Dedifferentiated amniotic fluid mesenchymal stem cell (primary cell): ENCODE data around the gene SHC2.
"Not testable (repeated sequence)": the region's sequence is repeated elsewhere in the genome, so short reads cannot be mapped to it uniquely, and the experiment has no call there.

Experiments
- DNase-seq: peaks from one replicate; pipeline ENCODE4 v3.0.0-alpha.2; 2016; ENCODE audit errors: extremely low spot score

SHC2 gene

GRCh38 chr19:426725-427445, 33.9 kb downstream of the SHC2 start:
- no peak for DNase-seq

DNA sequence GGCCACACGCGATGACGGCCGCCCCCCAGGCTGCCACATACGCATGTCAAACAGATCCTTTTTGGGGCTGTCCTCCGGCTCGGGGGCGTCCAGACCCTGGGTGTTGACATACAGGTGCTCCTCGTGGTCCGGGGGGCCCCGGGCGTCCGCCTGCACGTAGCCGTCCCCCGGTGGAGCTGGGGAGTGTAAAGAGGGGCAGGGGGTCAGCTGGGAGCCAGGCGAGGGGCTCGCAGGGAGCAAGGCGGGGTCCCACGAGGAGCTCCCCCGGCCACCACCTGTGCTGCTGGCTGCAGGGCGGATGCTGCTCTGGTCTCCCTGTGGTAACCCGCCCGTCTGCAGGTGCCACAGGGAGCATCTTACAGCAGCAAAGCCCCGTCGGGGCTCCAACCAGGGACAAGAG, 35.8 kb downstream of the SHC2 start:
- DNase-seq: no peak

DNA sequence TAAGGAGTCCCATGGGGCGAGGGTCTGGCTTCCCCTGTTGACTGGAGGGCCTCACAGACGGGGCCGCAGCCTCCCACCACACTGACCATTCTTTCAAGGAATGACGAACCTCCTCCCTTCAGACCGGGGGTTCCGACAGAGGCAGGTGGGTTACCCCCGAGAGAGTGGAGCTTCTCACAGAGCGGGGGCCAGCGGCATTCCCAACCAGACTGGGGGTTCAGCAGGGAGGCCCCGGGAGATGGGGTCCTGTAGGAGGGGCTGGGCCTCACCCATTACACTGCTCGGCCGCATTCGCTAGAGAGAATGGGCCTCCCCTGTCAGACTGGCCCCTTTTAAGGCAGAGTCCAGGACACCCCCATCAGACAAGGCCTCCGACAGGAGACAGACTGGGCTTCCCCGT, 36.3 kb downstream of the SHC2 start:
- DNase-seq: no peak

- DNase-seq: no peak
Measured at GRCh38 chr19:423691-424466, 37.0 kb downstream of the SHC2 start.

- not testable (repeated sequence) for DNase-seq
Measured at GRCh38 chr19:422917-423226, 38.0 kb downstream of the SHC2 start.

DNA sequence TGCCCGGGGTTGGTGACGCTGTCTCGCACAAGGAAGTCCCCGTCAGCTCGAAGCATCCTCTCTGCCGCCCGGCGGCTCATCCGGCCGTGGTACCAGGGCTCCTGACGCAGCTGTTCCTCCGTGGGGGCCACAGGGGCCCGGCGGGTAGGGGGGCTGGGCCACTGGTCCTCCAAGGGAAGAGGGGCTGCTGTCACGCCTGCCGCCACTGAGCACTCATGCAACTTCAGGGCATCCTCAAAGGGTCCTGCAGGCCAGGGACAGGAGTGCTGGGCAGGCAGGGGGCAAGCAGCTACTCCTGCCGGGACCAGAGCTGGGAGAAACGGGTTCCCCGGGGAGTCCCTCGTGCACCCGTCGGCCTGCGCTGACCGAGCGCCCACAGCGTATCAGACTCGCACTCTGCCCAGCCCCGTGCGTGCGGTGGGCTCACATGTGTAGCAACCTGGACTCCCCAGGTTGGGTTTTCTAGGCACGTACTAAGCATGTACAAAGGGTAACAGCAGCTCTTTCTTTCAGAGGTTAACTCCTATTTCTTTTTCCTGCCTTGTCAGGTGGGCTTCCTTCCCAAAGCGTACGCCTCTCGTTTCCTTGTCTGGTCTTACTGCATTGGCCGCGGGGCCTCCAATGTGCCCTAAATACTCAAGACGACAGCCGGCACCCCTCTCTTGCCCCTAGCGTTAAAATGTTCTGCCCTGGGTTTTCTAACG, 38.5 kb downstream of the SHC2 start:
- DNase-seq: no peak

DNA sequence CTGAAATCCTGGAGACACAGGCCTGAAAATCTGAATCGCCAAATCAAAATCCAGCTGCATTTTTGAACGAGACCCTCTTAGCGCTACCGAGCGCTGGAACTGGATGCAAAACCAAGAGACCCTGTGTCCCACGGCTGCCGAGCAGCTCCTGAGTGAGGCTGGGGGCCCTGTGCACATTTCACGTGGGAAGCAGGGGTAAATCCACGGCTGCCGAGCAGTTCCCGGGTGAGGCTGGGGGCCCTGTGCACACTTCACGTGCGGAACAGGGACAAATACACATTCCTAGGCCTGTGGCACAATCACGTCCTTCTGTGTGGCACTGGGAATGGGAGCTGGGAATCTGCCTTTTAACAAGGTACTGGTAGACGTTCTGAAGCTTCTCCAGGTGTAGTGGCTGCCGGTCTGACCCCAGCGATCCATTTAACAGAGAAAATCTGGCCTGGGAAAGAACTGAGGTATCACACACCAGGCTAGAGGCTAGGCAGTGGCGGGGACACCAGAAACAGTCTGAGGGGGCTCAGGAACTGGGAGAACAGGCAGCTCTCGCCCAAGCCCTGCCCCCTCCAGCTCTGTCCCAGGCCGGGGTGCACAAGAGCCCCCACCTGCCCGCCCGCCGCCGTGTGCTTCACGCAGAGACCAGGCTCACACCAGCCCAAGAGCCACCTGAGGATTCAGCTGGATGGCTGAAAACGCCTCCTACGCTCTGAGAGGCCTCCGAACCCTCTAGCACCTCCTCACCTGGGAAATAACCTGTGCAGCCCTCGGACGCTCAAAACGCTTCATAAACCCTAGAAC, 40.9 kb downstream of the SHC2 start:
- DNase-seq: no peak

GRCh38 chr19:418761-419671, 41.8 kb downstream of the SHC2 start:
- no peak for DNase-seq

DNA sequence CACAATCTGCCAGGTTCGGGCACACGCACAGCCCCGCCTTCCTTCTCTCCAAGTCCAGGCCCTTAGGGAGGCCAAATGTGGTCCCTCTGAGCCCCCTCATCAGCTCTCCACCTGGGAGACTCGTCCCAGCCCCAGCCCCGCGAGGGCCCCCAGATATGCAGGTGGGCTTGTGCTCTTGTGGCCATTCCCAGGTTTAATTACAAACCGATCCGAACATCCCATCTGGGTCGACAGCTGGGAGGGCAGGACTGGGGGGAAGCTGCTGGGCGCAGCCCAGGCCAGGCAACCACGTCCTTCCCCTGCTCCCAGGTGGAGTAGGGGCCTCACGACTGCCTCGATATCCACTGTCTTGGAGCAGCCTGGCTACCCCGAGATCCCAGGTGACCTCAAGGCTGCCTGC, 44.4 kb downstream of the SHC2 start:
- DNase-seq: no peak

GRCh38 chr19:415292-415691, 45.5 kb downstream of the SHC2 start:
- DNase-seq: no peak

GRCh38 chr19:413756-414420, 46.9 kb downstream of the SHC2 start:
- DNase-seq: no peak

DNA sequence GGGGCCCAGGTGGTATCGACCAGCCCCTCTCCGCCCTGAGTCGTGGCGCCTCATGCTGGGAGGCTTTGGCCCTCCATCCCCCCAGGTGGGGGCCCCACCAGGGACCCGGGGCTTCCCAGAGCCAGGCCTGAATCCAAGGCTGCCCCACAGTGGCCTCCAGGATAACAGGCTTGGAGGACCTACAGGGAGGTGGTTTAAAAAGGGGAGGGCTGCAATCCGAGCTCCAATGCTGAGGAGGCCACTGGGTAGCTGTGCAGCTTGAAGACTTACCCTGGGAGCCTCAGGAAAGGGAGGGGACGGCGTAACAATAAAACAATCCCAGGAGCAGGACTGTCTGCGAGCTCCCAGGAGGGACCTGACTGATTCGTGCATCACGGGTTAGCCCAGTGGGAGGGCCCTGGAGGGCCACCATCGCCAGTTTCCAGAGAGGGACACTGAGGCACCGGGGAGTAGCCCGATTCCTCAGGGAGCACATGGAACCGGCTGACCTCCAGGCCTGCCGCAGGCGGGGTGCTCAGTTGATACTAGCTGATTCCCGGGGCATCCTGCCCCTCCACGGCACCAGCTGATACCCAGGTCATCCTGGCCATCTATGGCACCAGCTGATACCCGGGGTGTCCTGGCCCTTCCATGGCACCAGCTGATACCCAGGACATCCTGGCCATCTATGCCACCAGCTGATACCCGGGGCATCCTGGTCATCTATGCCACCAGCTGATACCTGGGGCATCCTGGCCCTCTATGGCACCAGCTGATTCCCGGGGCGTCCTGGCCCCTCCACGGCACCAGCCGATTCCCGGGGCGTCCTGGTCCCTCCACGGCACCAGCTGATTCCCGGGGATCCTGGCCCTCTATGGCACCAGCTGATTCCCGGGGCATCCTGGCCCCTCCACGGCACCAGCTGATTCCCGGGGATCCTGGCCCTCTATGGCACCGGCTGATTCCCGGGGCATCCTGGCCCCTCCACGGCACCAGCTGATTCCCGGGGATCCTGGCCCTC, 48.2 kb downstream of the SHC2 start:
- DNase-seq: no peak

DNA sequence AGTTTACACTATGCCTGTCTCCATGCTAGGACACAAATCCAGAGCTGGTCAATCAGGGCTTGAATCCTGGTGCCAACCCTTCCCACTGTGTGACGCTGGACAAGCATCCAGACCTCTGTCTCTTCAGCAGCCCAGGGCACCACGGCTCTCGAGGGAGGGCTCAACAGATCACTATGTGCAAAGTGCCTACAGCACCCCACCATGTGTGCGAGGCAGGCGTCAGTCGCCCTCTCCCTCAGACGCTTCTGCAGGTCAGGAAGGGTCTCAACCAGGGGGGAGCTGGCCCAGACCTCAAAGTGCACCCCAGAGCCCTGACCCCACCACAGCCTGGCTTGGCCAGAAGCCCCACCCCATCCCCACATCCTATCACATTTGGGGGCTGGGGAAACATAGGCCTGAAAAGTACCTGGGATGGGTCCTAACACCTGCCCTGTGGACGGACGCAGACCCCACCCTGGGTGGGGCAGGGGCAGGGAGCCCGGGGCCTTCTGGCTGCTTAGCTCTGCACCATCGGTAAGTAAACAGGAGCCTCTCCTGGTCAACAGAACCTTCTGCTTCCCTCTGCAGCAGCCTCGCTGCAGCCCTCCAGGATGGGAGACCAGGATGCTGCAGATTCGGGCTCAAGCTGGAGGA, 49.0 kb downstream of the SHC2 start:
- no peak for DNase-seq

DNA sequence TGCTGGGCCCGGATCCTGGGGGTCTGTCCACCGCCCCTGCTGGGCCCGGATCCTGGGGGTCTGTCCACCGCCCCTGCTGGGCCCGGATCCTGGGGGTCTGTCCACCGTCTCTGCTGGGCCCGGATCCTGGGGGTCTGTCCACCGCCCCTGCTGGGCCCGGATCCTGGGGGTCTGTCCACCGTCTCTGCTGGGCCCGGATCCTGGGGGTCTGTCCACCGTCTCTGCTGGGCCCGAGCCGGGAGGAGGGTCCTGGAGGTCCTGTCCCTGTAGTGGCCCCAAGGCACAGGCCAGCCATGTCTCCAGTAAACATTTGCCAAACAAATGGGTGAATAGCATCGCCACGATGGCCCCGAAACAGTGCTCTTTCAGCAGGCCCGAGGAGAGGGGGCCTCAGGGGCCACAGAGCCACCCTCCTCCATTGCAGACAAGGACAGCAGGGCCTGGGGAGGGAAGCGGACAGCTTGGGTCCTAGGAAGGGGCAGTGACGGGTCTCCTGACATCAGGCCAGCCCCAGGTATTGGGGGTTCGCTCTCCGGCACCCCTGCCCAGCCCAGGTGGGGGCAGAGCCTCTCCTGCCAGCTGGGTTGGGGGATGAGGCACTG, 49.6 kb downstream of the SHC2 start:
- DNase-seq: not testable (repeated sequence)

GRCh38 chr19:410243-410781, 50.5 kb downstream of the SHC2 start:
- no peak for DNase-seq

- no peak for DNase-seq
Measured at GRCh38 chr19:409516-410242, 51.2 kb downstream of the SHC2 start.

DNA sequence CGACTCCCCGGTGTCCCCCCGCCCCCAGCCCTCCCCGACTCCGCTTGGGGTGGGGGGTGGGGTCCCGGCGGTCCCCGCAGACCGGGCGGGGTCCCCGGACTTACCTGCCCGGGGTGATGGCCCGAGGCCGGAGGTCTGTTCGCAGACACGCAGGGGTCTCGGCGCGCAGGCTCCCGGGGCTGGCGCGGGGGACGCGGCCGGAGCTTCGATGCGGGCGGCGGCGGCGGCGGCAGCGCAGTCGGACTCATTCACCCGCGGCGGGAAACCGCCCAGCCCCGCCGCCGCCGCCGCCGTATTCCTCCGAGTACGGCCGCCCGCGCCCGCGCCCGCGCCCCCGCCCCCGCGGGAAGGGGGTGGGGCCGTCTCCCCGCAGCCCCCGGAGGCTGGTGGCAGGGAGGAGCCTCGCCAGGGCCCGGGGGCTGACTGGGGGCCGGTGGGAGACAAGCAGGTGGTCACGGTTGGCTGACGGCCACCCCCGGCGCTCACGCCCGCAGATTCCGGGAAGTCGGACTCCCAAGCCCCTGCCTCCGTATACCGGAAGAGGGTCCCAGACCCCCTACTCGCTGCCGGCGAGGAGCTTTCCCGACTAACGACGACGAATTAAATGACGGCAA, 51.8 kb downstream of the SHC2 start, which contains the start of gene C2CD4C:
TSS of gene C2CD4C (minus strand) at position 246 of the 614 bp plus-strand sequence. CDS start 786 bp downstream, outside the sequence.
- DNase-seq: no peak
